Activated CD8-positive, alpha-beta T cell treated with anti-CD3 and anti-CD28 coated beads for 36 hours (primary cell): ENCODE measurements around the gene FGF18. TPM values are rescaled to one million over a fixed set of nuclear protein-coding genes. Genes with fewer than 3 reads are reported as not detected.

ENCODE experiments used
- ATAC-seq: fragments of 200-7000 bp; cut with Tn5 transposase; one replicate; pipeline ENCODE4 v1.10.0; 2021; ENCODE audit warnings: mild to moderate bottlenecking, moderate library complexity
- CTCF ChIA-PET: fragments of 350-600 bp; sonication (Branson Sonifier 250); formaldehyde crosslinking; loops from one replicate; lab custom pipeline; 2021; ENCODE audit warnings: antibody characterized with exemption; lab: Charles Lee
- POLR2A ChIA-PET: fragments of 350-600 bp; sonication (Branson Sonifier 250); formaldehyde crosslinking; loops from one replicate; lab custom pipeline; 2021; ENCODE audit warnings: antibody characterized with exemption; lab: Charles Lee
- DNase-seq: peaks from one replicate; pipeline ENCODE4 v3.0.0-alpha.2; 2020
- H3K27ac Mint-ChIP-seq: one replicate; pipeline ENCODE4 v1.8.0; 2021; ENCODE audit warnings: mild to moderate bottlenecking, mixed read lengths
- H3K27me3 Mint-ChIP-seq: one replicate; pipeline ENCODE4 v1.8.0; 2021; ENCODE audit warnings: mixed read lengths
- H3K36me3 Mint-ChIP-seq: one replicate; pipeline ENCODE4 v1.8.0; 2021; ENCODE audit warnings: low read depth, mixed read lengths
- H3K4me1 Mint-ChIP-seq: one replicate; pipeline ENCODE4 v1.8.0; 2021; ENCODE audit warnings: low read depth, mixed read lengths
- H3K4me3 Mint-ChIP-seq: one replicate; pipeline ENCODE4 v1.8.0; 2021; ENCODE audit warnings: mild to moderate bottlenecking, moderate library complexity, mixed read lengths
- H3K9me3 Mint-ChIP-seq: one replicate; pipeline ENCODE4 v1.8.0; 2021; ENCODE audit warnings: mixed read lengths
- CTCF ChIP-seq: fragments of 200-600 bp; IDR thresholded peaks from one replicate; pipeline ENCODE4 v1.8.0; 2022; ENCODE audit warnings: antibody characterized with exemption, mild to moderate bottlenecking
- intact Hi-C: fragments of 100-400 bp; cut with micrococcal nuclease; formaldehyde crosslinking; loops from one replicate; pipeline ENCODE4 v1.10.0; 2022
- total RNA-seq, 2 experiments: library from RNA; stranded (reverse); gene quantifications; one replicate each; pipeline ENCODE4 v1.2.3, GENCODE V29; 2021

FGF18 gene
- total RNA-seq, 2 experiments from 2014 or later: 0.18 TPM; not detected in 1

DNA sequence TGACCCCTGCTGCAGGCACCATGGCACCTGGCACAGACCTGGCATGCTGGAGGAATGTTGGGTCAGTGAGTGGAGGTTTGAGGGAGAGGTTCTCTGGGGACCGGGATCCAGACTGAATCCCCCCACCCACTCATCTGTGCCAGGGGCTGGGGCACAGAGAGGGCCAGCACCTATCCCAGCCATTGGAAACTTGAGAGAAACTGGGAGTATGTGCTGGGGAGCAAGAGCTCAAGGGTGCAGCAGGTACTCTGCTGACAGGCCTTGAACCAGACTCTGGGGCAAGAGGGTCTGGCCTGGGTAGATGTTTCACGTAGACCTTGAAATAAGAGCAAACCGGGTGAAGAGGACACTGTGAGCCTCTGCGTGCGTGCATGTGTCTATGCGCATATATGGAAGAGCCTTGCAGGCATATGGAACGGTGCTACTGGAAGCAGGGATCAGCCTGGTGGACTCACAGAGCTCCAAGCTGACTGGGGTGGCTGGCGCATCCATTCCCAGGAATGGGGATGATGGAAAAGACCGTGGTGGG lies 8.8 kb downstream of the FGF18 start:
- TF ChIP-seq CTCF: no peak
- intact Hi-C loops: no loop called here
- no peak overlapping the region for H3K4me3 Mint-ChIP-seq

GRCh38 chr5:171428809-171429542 lies 9.5 kb downstream of the FGF18 start:
- ATAC-seq (no peak), DNase-seq (no peak)
- Mint-ChIP-seq H3K4me3 (no peak overlapping the region), H3K27ac (no peak overlapping the region), H3K9me3 (no peaks in the 10 kb centered on the region), H3K4me1 (no peaks in the 10 kb centered on the region), H3K27me3 (no peaks in the 10 kb centered on the region), H3K36me3 (no peaks in the 10 kb centered on the region)
- TF ChIP-seq CTCF: no peak
- ChIA-PET POLR2A (no interaction called here), CTCF (interaction anchor here (1.9 kb wide), 1 partner anchor 10 kb away, joined by 11 read pairs; the partner anchor contains the start of gene FGF18)
- intact Hi-C loops: no loop called here

More for the DNA sequence above, 8.8 kb downstream of the FGF18 start:
- ChIA-PET POLR2A (interaction anchor here (1.4 kb wide), 1 partner anchor 13 kb away, joined by 4 read pairs; no protein-coding TSS in a partner anchor), CTCF (interaction anchor here (1.9 kb wide), 1 partner anchor 9 kb away, joined by 11 read pairs; the partner anchor contains the start of gene FGF18)
- Mint-ChIP-seq H3K27ac (no peak overlapping the region), H3K4me1 (no peaks in the 10 kb centered on the region), H3K27me3 (no peaks in the 10 kb centered on the region), H3K9me3 (no peaks in the 10 kb centered on the region), H3K36me3 (no peaks in the 10 kb centered on the region)
- DNase-seq: no peak
- no peak for ATAC-seq

DNA sequence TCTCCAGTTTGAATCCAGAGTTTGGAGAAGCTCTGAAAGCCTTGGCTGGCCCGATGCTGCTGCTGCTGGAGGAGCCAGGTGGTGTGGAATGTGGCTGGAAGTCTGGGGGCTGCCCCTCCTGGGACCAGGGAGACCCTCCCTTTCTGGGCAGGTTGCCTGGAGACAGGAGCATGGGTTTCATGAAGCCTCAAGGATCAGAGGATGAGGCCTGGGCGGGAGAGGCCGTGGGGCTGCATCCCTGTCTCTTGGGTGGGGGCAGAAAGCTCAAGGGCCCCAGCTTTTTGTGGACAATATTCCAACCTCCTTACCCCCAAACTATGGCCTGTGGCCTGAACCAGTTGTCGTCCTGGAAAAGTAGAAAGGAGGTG lies 10.1 kb downstream of the FGF18 start:
- no peak for DNase-seq

DNA sequence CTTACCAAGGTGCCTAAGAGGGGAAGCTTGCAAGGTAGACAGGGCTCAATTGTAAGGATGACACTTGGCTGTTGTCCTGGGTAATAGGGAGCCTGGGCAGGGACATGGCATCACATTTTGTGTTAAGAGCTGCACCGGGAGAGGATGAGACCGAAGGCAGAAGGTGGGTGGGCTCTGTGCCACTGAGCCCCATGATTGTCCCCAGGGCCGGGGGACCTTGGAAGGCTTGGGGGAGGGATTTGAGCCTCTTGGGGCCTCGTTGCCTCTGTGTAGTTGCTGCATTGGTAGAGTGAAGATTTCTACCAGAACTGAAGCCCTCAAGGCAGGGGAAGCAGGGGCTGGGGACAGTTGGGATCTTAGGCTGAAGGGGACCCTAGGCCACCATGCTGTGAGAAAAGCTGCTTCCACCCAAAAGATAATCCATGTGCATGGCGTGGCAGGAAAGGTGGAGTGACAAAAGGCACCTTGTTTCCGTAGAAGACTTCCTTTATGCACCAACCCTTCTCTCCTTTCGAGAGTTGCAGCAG lies 11.9 kb downstream of the FGF18 start:
- CTCF ChIA-PET: no interaction called here
- no peaks in the 10 kb centered on the region for H3K36me3 Mint-ChIP-seq
- no peak for ATAC-seq
- POLR2A ChIA-PET: interaction anchor here (0.8 kb wide), 1 partner anchor 10 kb away, joined by 4 read pairs; no protein-coding TSS in a partner anchor
- no peaks in the 10 kb centered on the region for H3K4me1 Mint-ChIP-seq
- no peak for DNase-seq
- intact Hi-C loops: no loop called here
- no peak overlapping the region for H3K4me3 Mint-ChIP-seq
- H3K27ac Mint-ChIP-seq: no peak overlapping the region
- no peak for TF ChIP-seq CTCF
- H3K27me3 Mint-ChIP-seq: no peaks in the 10 kb centered on the region
- no peaks in the 10 kb centered on the region for H3K9me3 Mint-ChIP-seq

More for the DNA sequence above, 10.1 kb downstream of the FGF18 start:
- TF ChIP-seq CTCF: no peak
- H3K27me3 Mint-ChIP-seq: no peaks in the 10 kb centered on the region
- ATAC-seq: no peak
- ChIA-PET CTCF (no interaction called here), POLR2A (no interaction called here)
- H3K4me3 Mint-ChIP-seq: no peak overlapping the region
- no peaks in the 10 kb centered on the region for H3K36me3 Mint-ChIP-seq
- no peaks in the 10 kb centered on the region for H3K4me1 Mint-ChIP-seq
- intact Hi-C loops: no loop called here
- no peaks in the 10 kb centered on the region for H3K9me3 Mint-ChIP-seq
- H3K27ac Mint-ChIP-seq: no peak overlapping the region

DNA sequence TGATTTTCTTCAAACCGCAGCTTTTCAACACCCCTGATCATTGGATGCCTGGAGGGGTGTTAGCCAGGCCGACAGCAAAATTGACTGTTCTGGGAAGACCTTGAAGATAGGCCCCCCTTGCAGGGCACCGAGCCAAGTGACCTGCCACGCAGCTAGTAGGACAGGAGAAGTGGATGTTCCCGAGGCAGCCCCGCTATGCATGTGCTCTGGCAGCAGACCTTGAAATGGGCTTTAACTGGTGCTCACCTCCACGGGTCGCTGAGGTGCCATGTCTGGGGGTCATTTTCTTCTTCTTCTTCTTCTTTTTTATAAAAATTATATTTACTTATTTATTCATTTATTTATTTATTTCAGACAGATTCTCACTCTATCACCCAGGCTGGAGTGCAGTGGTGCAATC lies 12.6 kb downstream of the FGF18 start:
- H3K27ac Mint-ChIP-seq: no peak overlapping the region
- H3K4me3 Mint-ChIP-seq: no peak overlapping the region
- POLR2A ChIA-PET: interaction anchor here (0.8 kb wide), 1 partner anchor 11 kb away, joined by 4 read pairs; no protein-coding TSS in a partner anchor
- ATAC-seq (no peak), DNase-seq (no peak)
- no peaks in the 10 kb centered on the region for H3K9me3 Mint-ChIP-seq
- CTCF ChIA-PET: no interaction called here
- H3K36me3 Mint-ChIP-seq: no peaks in the 10 kb centered on the region
- no peaks in the 10 kb centered on the region for H3K27me3 Mint-ChIP-seq
- intact Hi-C loops: no loop called here
- no peaks in the 10 kb centered on the region for H3K4me1 Mint-ChIP-seq
- no peak for TF ChIP-seq CTCF
